ENCODE measurements around the gene MEGF9. TPM values are rescaled to one million over a fixed set of nuclear protein-coding genes. Genes with fewer than 3 reads are reported as not detected.

MEGF9 gene
- total RNA-seq, 2 donors from 2014 or later: 15.3 to 23.8 TPM

- DNase-seq (ENCODE audit: low spot score): no peak
- H3K36me3 ChIP-seq: no peaks in the 10 kb centered on the region
- no peaks in the 10 kb centered on the region for H3K27me3 ChIP-seq
Observed at GRCh38 chr9:120593955-120594277, 120.4 kb downstream of the MEGF9 start.

GRCh38 chr9:120593250-120593954, 120.9 kb downstream of the MEGF9 start:
- Histone ChIP-seq H3K36me3 (no peaks in the 10 kb centered on the region), H3K27ac (no peak overlapping the region), H3K27me3 (no peaks in the 10 kb centered on the region), H3K9me3 (no peaks in the 10 kb centered on the region), H3K4me1 (no peaks in the 10 kb centered on the region), H3K4me3 (no peak overlapping the region)
- no peak for TF ChIP-seq CTCF (IDR thresholded peaks at IDR 0.05)
- no peak for DNase-seq (ENCODE audit: low spot score)

More at GRCh38 chr9:120593955-120594277, 120.4 kb downstream of the MEGF9 start:
- no peak overlapping the region for H3K4me3 ChIP-seq
- no peaks in the 10 kb centered on the region for H3K9me3 ChIP-seq
- no peak for TF ChIP-seq CTCF (IDR thresholded peaks at IDR 0.05)
- H3K27ac ChIP-seq: no peak overlapping the region
- H3K4me1 ChIP-seq: no peaks in the 10 kb centered on the region

- no peak for TF ChIP-seq CTCF (IDR thresholded peaks at IDR 0.05)
- H3K36me3 ChIP-seq: no peaks in the 10 kb centered on the region
- H3K4me1 ChIP-seq: no peaks in the 10 kb centered on the region
- H3K4me3 ChIP-seq: no peak overlapping the region
- DNase-seq (ENCODE audit: low spot score): no peak
- no peak overlapping the region for H3K27ac ChIP-seq
- no peaks in the 10 kb centered on the region for H3K9me3 ChIP-seq
- H3K27me3 ChIP-seq: no peaks in the 10 kb centered on the region
Observed at GRCh38 chr9:120592210-120592609, 122.1 kb downstream of the MEGF9 start.

- H3K4me1 ChIP-seq: peaks cover 0 to 15% of the 10 kb centered on the region in 2 donors
- H3K27ac ChIP-seq: no peak overlapping the region
- H3K27me3 ChIP-seq: no peaks in the 10 kb centered on the region
- no peaks in the 10 kb centered on the region for H3K36me3 ChIP-seq
- no peak overlapping the region for H3K4me3 ChIP-seq
- no peak for TF ChIP-seq CTCF (IDR thresholded peaks at IDR 0.05)
- no peaks in the 10 kb centered on the region for H3K9me3 ChIP-seq
- no peak for DNase-seq (ENCODE audit: low spot score)
Observed at GRCh38 chr9:120587328-120587727, 126.9 kb downstream of the MEGF9 start.

- Histone ChIP-seq H3K9me3 (no peaks in the 10 kb centered on the region), H3K4me1 (peaks cover 0 to 23% of the 10 kb centered on the region in 2 donors), H3K36me3 (no peaks in the 10 kb centered on the region), H3K27ac (peak overlapping the region; percentile 21 to 46), H3K4me3 (no peak overlapping the region), H3K27me3 (no peaks in the 10 kb centered on the region)
- no peak for TF ChIP-seq CTCF (IDR thresholded peaks at IDR 0.05)
- peak; percentile 62 for DNase-seq (ENCODE audit: low spot score)
Observed at GRCh38 chr9:120583958-120584369, 130.3 kb downstream of the MEGF9 start.
